Breast epithelium (tissue), 3 donors: Measurements from ENCODE around the gene NR5A1.

Experiments used
- POLR2A ChIP-seq: fragments of 450-650 bp; IDR thresholded peaks from one replicate; pipeline ENCODE4 v1.6.1; 2016; ENCODE audit warnings: antibody characterized with exemption, mild to moderate bottlenecking, moderate library complexity
- TF ChIP-seq, protein P1 (sequence below), 3 donors: fragments of 450-650 bp; IDR thresholded peaks; one replicate each; pipeline ENCODE4 v1.5.1; 2016 to 2017; ENCODE audit warnings: antibody characterized with exemption in 3 of 3, mild to moderate bottlenecking in 3 of 3, moderate library complexity in 3 of 3

GRCh38 chr9:124502711-124503702 is 4.2 kb downstream of the NR5A1 start:
- TF ChIP-seq, protein P1, sequence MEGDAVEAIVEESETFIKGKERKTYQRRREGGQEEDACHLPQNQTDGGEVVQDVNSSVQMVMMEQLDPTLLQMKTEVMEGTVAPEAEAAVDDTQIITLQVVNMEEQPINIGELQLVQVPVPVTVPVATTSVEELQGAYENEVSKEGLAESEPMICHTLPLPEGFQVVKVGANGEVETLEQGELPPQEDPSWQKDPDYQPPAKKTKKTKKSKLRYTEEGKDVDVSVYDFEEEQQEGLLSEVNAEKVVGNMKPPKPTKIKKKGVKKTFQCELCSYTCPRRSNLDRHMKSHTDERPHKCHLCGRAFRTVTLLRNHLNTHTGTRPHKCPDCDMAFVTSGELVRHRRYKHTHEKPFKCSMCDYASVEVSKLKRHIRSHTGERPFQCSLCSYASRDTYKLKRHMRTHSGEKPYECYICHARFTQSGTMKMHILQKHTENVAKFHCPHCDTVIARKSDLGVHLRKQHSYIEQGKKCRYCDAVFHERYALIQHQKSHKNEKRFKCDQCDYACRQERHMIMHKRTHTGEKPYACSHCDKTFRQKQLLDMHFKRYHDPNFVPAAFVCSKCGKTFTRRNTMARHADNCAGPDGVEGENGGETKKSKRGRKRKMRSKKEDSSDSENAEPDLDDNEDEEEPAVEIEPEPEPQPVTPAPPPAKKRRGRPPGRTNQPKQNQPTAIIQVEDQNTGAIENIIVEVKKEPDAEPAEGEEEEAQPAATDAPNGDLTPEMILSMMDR (IDR thresholded peaks at IDR 0.05) = no peak
- no peak for TF ChIP-seq POLR2A
